Esophagus (tissue), 2 donors: ENCODE results near the gene PRM3. TPM values are rescaled to one million over a fixed set of nuclear protein-coding genes. Genes with fewer than 3 reads are reported as not detected.
"Not testable (repeated sequence)": the region's sequence is repeated elsewhere in the genome, so short reads cannot be mapped to it uniquely, and the experiment has no call there.

Experiments
- H3K27ac ChIP-seq, 2 donors: one replicate each; pipeline ENCODE4 v1.5.1; 2013; ENCODE audit warnings: low read depth in 2 of 2, mild to moderate bottlenecking in 2 of 2, inconsistent platforms in 1 of 2, low read length in 1 of 2, moderate library complexity in 1 of 2
- H3K27me3 ChIP-seq, 2 donors: one replicate each; pipeline ENCODE4 v1.6.1; 2013; ENCODE audit warnings: low read length in 2 of 2, control low read depth in 1 of 2, mild to moderate bottlenecking in 1 of 2; ENCODE audit not compliant: insufficient read depth in 2 of 2, control insufficient read depth in 1 of 2
- H3K36me3 ChIP-seq, 2 donors: one replicate each; pipeline ENCODE4 v1.6.1; 2013; ENCODE audit warnings: low read length in 1 of 2; ENCODE audit not compliant: control insufficient read depth in 2 of 2, insufficient read depth in 2 of 2
- H3K4me1 ChIP-seq, 2 donors: one replicate each; pipeline ENCODE4 v1.6.1; 2013; ENCODE audit warnings: low read length in 1 of 2; ENCODE audit not compliant: control insufficient read depth in 2 of 2, insufficient read depth in 2 of 2
- H3K4me3 ChIP-seq, 2 donors: one replicate each; pipeline ENCODE4 v1.5.1; 2013; ENCODE audit warnings: low read length in 2 of 2, mild to moderate bottlenecking in 2 of 2, low read depth in 1 of 2, moderate library complexity in 1 of 2
- H3K9me3 ChIP-seq, 2 donors: one replicate each; pipeline ENCODE4 v1.6.1; 2013; ENCODE audit warnings: mild to moderate bottlenecking in 2 of 2, low read depth in 1 of 2, low read length in 1 of 2, moderate library complexity in 1 of 2; ENCODE audit not compliant: control insufficient read depth in 2 of 2, insufficient read depth in 1 of 2
- WGBS, 2 donors: extraction: QIAGEN DNeasy Blood & Tissue Kit; methylation state at CpG; one replicate each; pipeline ENCODE4 v1.1.7; 2013; 5-methylcytosine and 5-hydroxymethylcytosine counted together
- polyA plus RNA-seq, 2 donors: library from polyadenylated mRNA; stranded (reverse); fragments of 200-250 nt; gene quantifications; one replicate each; pipeline ENCODE4 v1.2.3, GENCODE V29; 2013
- donor health status: healthy with polysubstance abuse.
- donor health status: Bipolar disorder and iron deficiency.

PRM3 gene
- polyA plus RNA-seq, 2 donors = not detected

GRCh38 chr16:11297492-11298142, 24.2 kb upstream of the PRM3 start:
- Histone ChIP-seq H3K27me3 (no peaks in the 10 kb centered on the region), H3K4me1 (peaks cover 0 to 3% of the 10 kb centered on the region in 2 donors), H3K36me3 (no peaks in the 10 kb centered on the region), H3K4me3 (no peak overlapping the region), H3K27ac (no peak overlapping the region), H3K9me3 (no peaks in the 10 kb centered on the region)
- WGBS, 2 donors = 11% methylated on average over 19 of the region's 19 CpGs

GRCh38 chr16:11296706-11297491, 23.5 kb upstream of the PRM3 start:
- Histone ChIP-seq H3K27me3 (no peaks in the 10 kb centered on the region), H3K36me3 (no peaks in the 10 kb centered on the region), H3K4me1 (peaks cover 0 to 3% of the 10 kb centered on the region in 2 donors), H3K4me3 (no peak overlapping the region), H3K27ac (no peak overlapping the region), H3K9me3 (no peaks in the 10 kb centered on the region)
- WGBS, 2 donors = 30 to 39% methylated on average over 10 of the region's 10 CpGs

GRCh38 chr16:11296351-11296705, 22.9 kb upstream of the PRM3 start:
- peaks cover 0 to 3% of the 10 kb centered on the region in 2 donors for H3K4me1 ChIP-seq
- H3K27ac ChIP-seq = no peak overlapping the region
- WGBS, 2 donors = 89 to 91% methylated on average over 3 of the region's 3 CpGs
- no peak overlapping the region for H3K4me3 ChIP-seq
- no peaks in the 10 kb centered on the region for H3K9me3 ChIP-seq
- no peaks in the 10 kb centered on the region for H3K36me3 ChIP-seq
- H3K27me3 ChIP-seq = no peaks in the 10 kb centered on the region

- no peak overlapping the region for H3K27ac ChIP-seq
- H3K9me3 ChIP-seq = no peaks in the 10 kb centered on the region
- no peaks in the 10 kb centered on the region for H3K36me3 ChIP-seq
- no peaks in the 10 kb centered on the region for H3K27me3 ChIP-seq
- no peak overlapping the region for H3K4me3 ChIP-seq
- peaks cover 0 to 3% of the 10 kb centered on the region in 2 donors for H3K4me1 ChIP-seq
- 92 to 95% methylated on average over 4 of the region's 4 CpGs for WGBS, 2 donors
These were observed 22.2 kb upstream of the PRM3 start for GRCh38 chr16:11295672-11296071.

- Histone ChIP-seq H3K9me3 (no peaks in the 10 kb centered on the region), H3K36me3 (no peaks in the 10 kb centered on the region), H3K27me3 (no peaks in the 10 kb centered on the region), H3K27ac (no peak overlapping the region), H3K4me3 (no peak overlapping the region), H3K4me1 (no peaks in the 10 kb centered on the region)
- WGBS, 2 donors = 85 to 91% methylated on average over 7 of the region's 7 CpGs
These were observed 18.8 kb upstream of the PRM3 start for GRCh38 chr16:11292076-11292748.

- H3K36me3 ChIP-seq = no peaks in the 10 kb centered on the region
- H3K9me3 ChIP-seq = no peaks in the 10 kb centered on the region
- H3K27me3 ChIP-seq = no peaks in the 10 kb centered on the region
- 57 to 70% methylated on average over 10 of the region's 10 CpGs for WGBS, 2 donors
- no peaks in the 10 kb centered on the region for H3K4me1 ChIP-seq
- H3K27ac ChIP-seq = no peak overlapping the region
- H3K4me3 ChIP-seq = no peak overlapping the region
These were observed 17.8 kb upstream of the PRM3 start for GRCh38 chr16:11291091-11291703.

- H3K4me3 ChIP-seq = no peak overlapping the region
- H3K27ac ChIP-seq = no peak overlapping the region
- no peaks in the 10 kb centered on the region for H3K36me3 ChIP-seq
- H3K9me3 ChIP-seq = no peaks in the 10 kb centered on the region
- H3K4me1 ChIP-seq = no peaks in the 10 kb centered on the region
- 90 to 92% methylated on average over 8 of the region's 8 CpGs for WGBS, 2 donors
- H3K27me3 ChIP-seq = no peaks in the 10 kb centered on the region
These were observed 16.9 kb upstream of the PRM3 start for GRCh38 chr16:11290102-11290893.

GRCh38 chr16:11289696-11290095, 16.3 kb upstream of the PRM3 start:
- H3K27me3 ChIP-seq, H3K4me1 ChIP-seq, H3K36me3 ChIP-seq, H3K4me3 ChIP-seq, H3K9me3 ChIP-seq, H3K27ac ChIP-seq: not testable (repeated sequence)
- WGBS, 2 donors = 92% methylated on average over 4 of the region's 4 CpGs

GRCh38 chr16:11289202-11289601, 15.8 kb upstream of the PRM3 start:
- no peaks in the 10 kb centered on the region for H3K36me3 ChIP-seq
- no peaks in the 10 kb centered on the region for H3K27me3 ChIP-seq
- WGBS, 2 donors = 97 to 98% methylated on average over 2 of the region's 2 CpGs
- no peak overlapping the region for H3K4me3 ChIP-seq
- H3K27ac ChIP-seq = no peak overlapping the region
- no peaks in the 10 kb centered on the region for H3K4me1 ChIP-seq
- H3K9me3 ChIP-seq = no peaks in the 10 kb centered on the region
